HG02759 (cell line): ENCODE data around the gene RAB11FIP2.

Experiments
- ATAC-seq: cut with Tn5 transposase; IDR thresholded peaks from one replicate; pipeline ENCODE4 v1.9.1; 2021; ENCODE audit warnings: mild to moderate bottlenecking, moderate library complexity; ENCODE audit not compliant: unreplicated experiment

RAB11FIP2 gene

GRCh38 chr10:117983961-117984360, 62.8 kb downstream of the RAB11FIP2 start:
- no peak for ATAC-seq

GRCh38 chr10:117980755-117981702, 65.7 kb downstream of the RAB11FIP2 start:
- no peak for ATAC-seq

GRCh38 chr10:117980216-117980615, 66.5 kb downstream of the RAB11FIP2 start:
- ATAC-seq, result no peak

GRCh38 chr10:117972168-117972837, 74.4 kb downstream of the RAB11FIP2 start:
- ATAC-seq, result no peak

GRCh38 chr10:117970962-117971361, 75.8 kb downstream of the RAB11FIP2 start:
- ATAC-seq, result no peak

GRCh38 chr10:117969592-117969991, 77.1 kb downstream of the RAB11FIP2 start:
- no peak for ATAC-seq

GRCh38 chr10:117968354-117969182, 78.2 kb downstream of the RAB11FIP2 start:
- ATAC-seq, result no peak

- no peak for ATAC-seq
Measured at GRCh38 chr10:117967149-117967650, 79.5 kb downstream of the RAB11FIP2 start.

- no peak for ATAC-seq
Measured at GRCh38 chr10:117965984-117966383, 80.8 kb downstream of the RAB11FIP2 start.

- ATAC-seq, result no peak
Measured at GRCh38 chr10:117964536-117964935, 82.2 kb downstream of the RAB11FIP2 start.

- no peak for ATAC-seq
Measured at GRCh38 chr10:117960345-117960935, 86.3 kb downstream of the RAB11FIP2 start.

- no peak for ATAC-seq
Measured at GRCh38 chr10:117956972-117957371, 89.8 kb downstream of the RAB11FIP2 start.

- ATAC-seq, result no peak
Measured at GRCh38 chr10:117955176-117955575, 91.6 kb downstream of the RAB11FIP2 start.
